Activated naive CD8-positive, alpha-beta T cell (primary cell): ENCODE results near the gene LAPTM4A.

Source experiments
- H3K27ac Mint-ChIP-seq: one replicate; pipeline ENCODE4 v1.8.0; 2021; ENCODE audit warnings: mixed read lengths
- H3K27me3 Mint-ChIP-seq: one replicate; pipeline ENCODE4 v1.8.0; 2021; ENCODE audit warnings: mixed read lengths
- H3K36me3 Mint-ChIP-seq: one replicate; pipeline ENCODE4 v1.8.0; 2021; ENCODE audit warnings: mixed read lengths
- H3K4me1 Mint-ChIP-seq: one replicate; pipeline ENCODE4 v1.8.0; 2021; ENCODE audit warnings: low read depth, mixed read lengths
- H3K4me3 Mint-ChIP-seq: one replicate; pipeline ENCODE4 v1.8.0; 2021; ENCODE audit warnings: mild to moderate bottlenecking, mixed read lengths
- H3K9me3 Mint-ChIP-seq: one replicate; pipeline ENCODE4 v1.8.0; 2021; ENCODE audit warnings: low read depth, mixed read lengths

Gene LAPTM4A

GRCh38 chr2:20025065-20025786 is 26.2 kb downstream of the LAPTM4A start:
- Mint-ChIP-seq H3K36me3 (peaks cover 39% of the 10 kb centered on the region), H3K9me3 (peaks cover 12% of the 10 kb centered on the region), H3K4me3 (no peak overlapping the region), H3K4me1 (no peaks in the 10 kb centered on the region), H3K27me3 (no peaks in the 10 kb centered on the region), H3K27ac (no peak overlapping the region)

- H3K27ac Mint-ChIP-seq: no peak overlapping the region
- H3K9me3 Mint-ChIP-seq: peaks cover 8% of the 10 kb centered on the region
- H3K4me3 Mint-ChIP-seq: no peak overlapping the region
- H3K27me3 Mint-ChIP-seq: no peaks in the 10 kb centered on the region
- H3K4me1 Mint-ChIP-seq: no peaks in the 10 kb centered on the region
- H3K36me3 Mint-ChIP-seq: peaks cover 32% of the 10 kb centered on the region
These were observed 27.7 kb downstream of the LAPTM4A start for GRCh38 chr2:20023688-20024087.

- Mint-ChIP-seq H3K36me3 (peaks cover 26% of the 10 kb centered on the region), H3K27me3 (no peaks in the 10 kb centered on the region), H3K9me3 (peaks cover 8% of the 10 kb centered on the region), H3K27ac (no peak overlapping the region), H3K4me1 (no peaks in the 10 kb centered on the region), H3K4me3 (no peak overlapping the region)
These were observed 29.9 kb downstream of the LAPTM4A start for GRCh38 chr2:20021405-20022009.

- Mint-ChIP-seq H3K4me3 (no peak overlapping the region), H3K9me3 (peaks cover 8% of the 10 kb centered on the region), H3K4me1 (no peaks in the 10 kb centered on the region), H3K27ac (no peak overlapping the region), H3K36me3 (peaks cover 24% of the 10 kb centered on the region), H3K27me3 (no peaks in the 10 kb centered on the region)
These were observed 31.7 kb downstream of the LAPTM4A start for GRCh38 chr2:20019747-20020146.

GRCh38 chr2:20018601-20019152 is 32.8 kb downstream of the LAPTM4A start:
- H3K36me3 Mint-ChIP-seq: peaks cover 26% of the 10 kb centered on the region
- no peak overlapping the region for H3K27ac Mint-ChIP-seq
- peaks cover 6% of the 10 kb centered on the region for H3K27me3 Mint-ChIP-seq

GRCh38 chr2:20016346-20016745 is 35.1 kb downstream of the LAPTM4A start:
- Mint-ChIP-seq H3K9me3 (no peaks in the 10 kb centered on the region), H3K4me3 (no peak overlapping the region), H3K27me3 (peaks cover 19% of the 10 kb centered on the region), H3K27ac (no peak overlapping the region), H3K4me1 (peaks cover 13% of the 10 kb centered on the region), H3K36me3 (peaks cover 16% of the 10 kb centered on the region)

More at GRCh38 chr2:20018601-20019152, 32.8 kb downstream of the LAPTM4A start:
- no peak overlapping the region for H3K4me3 Mint-ChIP-seq
- H3K9me3 Mint-ChIP-seq: peaks cover 8% of the 10 kb centered on the region
- no peaks in the 10 kb centered on the region for H3K4me1 Mint-ChIP-seq

- peaks cover 13% of the 10 kb centered on the region for H3K4me1 Mint-ChIP-seq
- H3K9me3 Mint-ChIP-seq: no peaks in the 10 kb centered on the region
- peaks cover 12% of the 10 kb centered on the region for H3K36me3 Mint-ChIP-seq
- no peak overlapping the region for H3K27ac Mint-ChIP-seq
- peaks cover 25% of the 10 kb centered on the region for H3K27me3 Mint-ChIP-seq
- no peak overlapping the region for H3K4me3 Mint-ChIP-seq
These were observed 35.8 kb downstream of the LAPTM4A start for GRCh38 chr2:20015482-20016083.

GRCh38 chr2:20013126-20013849 is 38.1 kb downstream of the LAPTM4A start:
- Mint-ChIP-seq H3K4me1 (peaks cover 13% of the 10 kb centered on the region), H3K4me3 (peak overlapping the region; percentile 79), H3K27ac (no peak overlapping the region), H3K27me3 (peaks cover 25% of the 10 kb centered on the region), H3K36me3 (peaks cover 3% of the 10 kb centered on the region), H3K9me3 (no peaks in the 10 kb centered on the region)

- Mint-ChIP-seq H3K27me3 (peaks cover 25% of the 10 kb centered on the region), H3K4me3 (peak within 1 kb of the TSS; percentile 79), H3K9me3 (no peaks in the 10 kb centered on the region), H3K27ac (no peak within 1 kb of the TSS), H3K4me1 (peaks cover 13% of the 10 kb centered on the region), H3K36me3 (peaks cover 3% of the 10 kb centered on the region)
These were observed 38.9 kb downstream of the LAPTM4A start, which contains the start of gene MATN3 for GRCh38 chr2:20012282-20013125. Gene MATN3, minus strand, starts transcription at chr2:20012668. Its CDS starts 37 bp downstream, at chr2:20012631.

GRCh38 chr2:20012032-20012281 is 39.5 kb downstream of the LAPTM4A start:
- Mint-ChIP-seq H3K36me3 (peaks cover 3% of the 10 kb centered on the region), H3K4me1 (peaks cover 13% of the 10 kb centered on the region), H3K9me3 (no peaks in the 10 kb centered on the region), H3K27ac (no peak overlapping the region), H3K27me3 (peaks cover 25% of the 10 kb centered on the region), H3K4me3 (peak overlapping the region; percentile 79)

GRCh38 chr2:20011276-20012031 is 40.0 kb downstream of the LAPTM4A start:
- no peaks in the 10 kb centered on the region for H3K9me3 Mint-ChIP-seq
- H3K4me3 Mint-ChIP-seq: peak overlapping the region; percentile 79
- no peak overlapping the region for H3K27ac Mint-ChIP-seq
- peaks cover 25% of the 10 kb centered on the region for H3K27me3 Mint-ChIP-seq
- peaks cover 13% of the 10 kb centered on the region for H3K4me1 Mint-ChIP-seq
- H3K36me3 Mint-ChIP-seq: peaks cover 3% of the 10 kb centered on the region

GRCh38 chr2:20008703-20009102 is 42.7 kb downstream of the LAPTM4A start:
- Mint-ChIP-seq H3K4me3 (no peak overlapping the region), H3K36me3 (no peaks in the 10 kb centered on the region), H3K9me3 (no peaks in the 10 kb centered on the region), H3K27me3 (peaks cover 20% of the 10 kb centered on the region), H3K4me1 (peaks cover 13% of the 10 kb centered on the region), H3K27ac (no peak overlapping the region)

- Mint-ChIP-seq H3K27me3 (peaks cover 8% of the 10 kb centered on the region), H3K9me3 (no peaks in the 10 kb centered on the region), H3K4me3 (no peak overlapping the region), H3K36me3 (no peaks in the 10 kb centered on the region), H3K27ac (no peak overlapping the region), H3K4me1 (no peaks in the 10 kb centered on the region)
These were observed 45.4 kb downstream of the LAPTM4A start for GRCh38 chr2:20005891-20006470.
